GM12874 (cell line): Measurements from ENCODE around the gene ADAP1.

Experiments used
- CTCF ChIP-seq: IDR thresholded peaks from 2 replicates; pipeline ENCODE4 v1.5.1; 2011; ENCODE audit warnings: low read depth, mild to moderate bottlenecking, control low read depth, low read length, moderate library complexity; ENCODE audit not compliant: insufficient read depth

The ADAP1 gene

GRCh38 chr7:944744-945143 is 9.7 kb downstream of the ADAP1 start:
- no peak for TF ChIP-seq CTCF

- TF ChIP-seq CTCF = no peak
Observed at GRCh38 chr7:940599-941408, 13.7 kb downstream of the ADAP1 start.

- TF ChIP-seq CTCF = no peak
Observed at GRCh38 chr7:939843-940242, 14.6 kb downstream of the ADAP1 start.

- no peak for TF ChIP-seq CTCF
Observed at GRCh38 chr7:938546-939185, 15.8 kb downstream of the ADAP1 start.

GRCh38 chr7:937856-938484 is 16.5 kb downstream of the ADAP1 start:
- no peak for TF ChIP-seq CTCF

GRCh38 chr7:936386-937054 is 18.0 kb downstream of the ADAP1 start:
- TF ChIP-seq CTCF = no peak

- TF ChIP-seq CTCF = no peak
Observed at GRCh38 chr7:935874-936385, 18.6 kb downstream of the ADAP1 start.
